Measurements from ENCODE around the gene PIH1D1.

- TF ChIP-seq POLR2A (IDR thresholded peaks at IDR 0.05), result no peak
- TF ChIP-seq CTCF (IDR thresholded peaks at IDR 0.05), result no peak
Observed at GRCh38 chr19:49459388-49459787, 7.8 kb upstream of the PIH1D1 start.
